GM12864 (cell line): ENCODE data around the gene TMEM229B.

Experiments
- DNase-seq: peaks from one replicate; pipeline ENCODE4 v3.0.0-alpha.2; 2011; ENCODE audit warnings: low read depth
- H3K4me3 ChIP-seq: 2 replicates; pipeline ENCODE4 v1.5.1; 2011; ENCODE audit warnings: mild to moderate bottlenecking, low read depth, low read length, control low read depth
- CTCF ChIP-seq: IDR thresholded peaks from 2 replicates; pipeline ENCODE4 v1.5.1; 2011; ENCODE audit warnings: low read depth, mild to moderate bottlenecking, moderate library complexity, low read length, control low read depth, inconsistent platforms; ENCODE audit errors: missing control alignments

Gene TMEM229B

GRCh38 chr14:67529947-67530935, 41.7 kb upstream of the TMEM229B start:
- TF ChIP-seq CTCF = no peak
- no peak for DNase-seq
- H3K4me3 ChIP-seq = no peak overlapping the region

- no peak overlapping the region for H3K4me3 ChIP-seq
- no peak for DNase-seq
- no peak for TF ChIP-seq CTCF
These were observed 39.8 kb upstream of the TMEM229B start for GRCh38 chr14:67528276-67528675.

GRCh38 chr14:67527756-67528155, 39.2 kb upstream of the TMEM229B start:
- no peak for TF ChIP-seq CTCF
- no peak for DNase-seq

GRCh38 chr14:67526676-67527459, 38.3 kb upstream of the TMEM229B start:
- peak; percentile 74 for TF ChIP-seq CTCF
- H3K4me3 ChIP-seq = no peak overlapping the region
- no peak for DNase-seq

More at GRCh38 chr14:67527756-67528155, 39.2 kb upstream of the TMEM229B start:
- H3K4me3 ChIP-seq = no peak overlapping the region

- no peak overlapping the region for H3K4me3 ChIP-seq
- TF ChIP-seq CTCF = no peak
- DNase-seq = no peak
These were observed 37.7 kb upstream of the TMEM229B start for GRCh38 chr14:67526181-67526580.

GRCh38 chr14:67525389-67525788, 36.9 kb upstream of the TMEM229B start:
- no peak overlapping the region for H3K4me3 ChIP-seq
- no peak for TF ChIP-seq CTCF
- DNase-seq = no peak

GRCh38 chr14:67524634-67524963, 36.1 kb upstream of the TMEM229B start:
- no peak for TF ChIP-seq CTCF
- no peak overlapping the region for H3K4me3 ChIP-seq
- DNase-seq = no peak
